Esophagus squamous epithelium (tissue), 5 donors: ENCODE data around the gene C9orf85. TPM values are rescaled to one million over a fixed set of nuclear protein-coding genes. Genes with fewer than 3 reads are reported as not detected.

ENCODE experiments used
- DNase-seq: peaks from one replicate; lab custom pipeline; 2025; lab: John Stamatoyannopoulos, UW
- H3K27ac ChIP-seq, 4 donors: fragments of 200-600 bp; sonication (generic); one replicate each; pipeline ENCODE4 v1.5.1; 2016 to 2019; ENCODE audit warnings: mild to moderate bottlenecking in 1 of 4
- H3K27me3 ChIP-seq, 4 donors: fragments of 200-600 bp; sonication (generic); 1 replicate in 3 of 4; 2 replicates in 1 of 4; pipeline versions ENCODE4 v1.5.1 to v1.6.0; 2017 to 2021; ENCODE audit warnings: antibody characterized with exemption in 1 of 4
- H3K36me3 ChIP-seq, 3 donors: fragments of 200-600 bp; sonication (generic); one replicate each; pipeline ENCODE4 v1.5.1; 2016 to 2019
- H3K4me1 ChIP-seq, 3 donors: fragments of 200-600 bp; sonication (generic); one replicate each; pipeline ENCODE4 v1.5.1; 2017 to 2019
- H3K4me3 ChIP-seq, 4 donors: fragments of 200-600 bp; sonication (generic); 1 replicate in 3 of 4; 2 replicates in 1 of 4; pipeline ENCODE4 v1.5.1; 2016 to 2019; ENCODE audit warnings: mild to moderate bottlenecking in 2 of 4, moderate library complexity in 1 of 4
- H3K9me3 ChIP-seq, 3 donors: fragments of 200-600 bp; sonication (generic); one replicate each; pipeline ENCODE4 v1.5.1; 2016 to 2019
- CTCF ChIP-seq, 6 experiments: fragments of 450-650 bp in 4 of 6; fragments of 200-600 bp in 2 of 6; sonication (generic) in 2 of 6; IDR thresholded peaks; one replicate each; pipeline ENCODE4 v1.5.1; 2016 to 2019; ENCODE audit warnings: antibody characterized with exemption in 6 of 6, mild to moderate bottlenecking in 4 of 6, moderate library complexity in 4 of 6
- POLR2A ChIP-seq, 4 donors: fragments of 450-650 bp; IDR thresholded peaks; one replicate each; pipeline ENCODE4 v1.6.1; 2017; ENCODE audit warnings: antibody characterized with exemption in 4 of 4, mild to moderate bottlenecking in 4 of 4, moderate library complexity in 3 of 4
- WGBS, 2 donors: methylation state at CpG; one replicate each; pipeline ENCODE4 v1.1.5; 2018; 5-methylcytosine and 5-hydroxymethylcytosine counted together
- intact Hi-C: fragments of 100-400 bp; cut with DNase I; formaldehyde crosslinking; loops from one replicate; pipeline ENCODE4 v1.15.0; 2022
- total RNA-seq, 4 donors: library from RNA; depleted of rRNA; stranded (reverse); fragments of >200 nt; gene quantifications; one replicate each; pipeline ENCODE4 v1.1.0, GENCODE V29; 2016
- donor health status: DM: yes; HTN: yes; CAD: no.

Gene C9orf85
- total RNA-seq, 4 donors from 2014 or later = 9.1 to 12.8 (median 10.4) TPM

GRCh38 chr9:71886015-71886414 is 25.4 kb upstream of the C9orf85 start:
- H3K9me3 ChIP-seq = peaks cover 0 to 27% (median 10%) of the 10 kb centered on the region in 3 donors
- H3K27ac ChIP-seq = no peak overlapping the region
- DNase-seq = no peak
- H3K4me1 ChIP-seq = peaks cover 0 to 14% (median 4%) of the 10 kb centered on the region in 3 donors
- intact Hi-C loops = no loop called here
- 82 to 100% methylated on average over 1 of the region's 1 CpG for WGBS, 2 donors
- no peak for TF ChIP-seq POLR2A (IDR thresholded peaks at IDR 0.05)
- TF ChIP-seq CTCF (IDR thresholded peaks at IDR 0.05) = no peak
- peaks cover 0 to 10% (median 0%) of the 10 kb centered on the region in 3 donors for H3K36me3 ChIP-seq
- H3K27me3 ChIP-seq = no peaks in the 10 kb centered on the region
- no peak overlapping the region for H3K4me3 ChIP-seq

DNA sequence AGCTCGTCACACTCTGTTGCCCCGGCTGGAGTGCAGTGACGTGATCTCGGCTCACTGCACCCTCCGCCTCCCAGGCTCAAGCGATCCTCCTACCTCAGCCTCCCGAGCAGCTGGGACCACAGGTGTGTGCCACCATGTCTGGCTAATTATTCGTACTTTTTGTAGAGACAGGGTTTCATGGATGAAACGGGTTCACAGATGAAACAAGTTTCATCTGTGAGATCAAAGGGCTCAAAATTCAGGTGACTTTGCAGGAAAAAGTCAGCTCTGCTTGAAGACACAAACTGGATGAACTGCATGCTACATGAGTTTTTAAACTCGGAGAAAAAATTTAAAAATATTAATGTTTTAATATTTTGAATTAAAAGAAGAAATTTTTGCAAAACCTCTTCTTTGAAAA is 24.9 kb upstream of the C9orf85 start:
- H3K27me3 ChIP-seq = no peaks in the 10 kb centered on the region
- no peak for DNase-seq
- TF ChIP-seq POLR2A (IDR thresholded peaks at IDR 0.05) (no peak), CTCF (IDR thresholded peaks at IDR 0.05) (no peak)
- no peak overlapping the region for H3K27ac ChIP-seq
- H3K4me3 ChIP-seq = no peak overlapping the region
- H3K9me3 ChIP-seq = peaks cover 0 to 26% (median 10%) of the 10 kb centered on the region in 3 donors
- 93 to 98% methylated on average over 10 of the region's 10 CpGs for WGBS, 2 donors
- intact Hi-C loops = no loop called here
- peaks cover 0 to 14% (median 4%) of the 10 kb centered on the region in 3 donors for H3K4me1 ChIP-seq
- H3K36me3 ChIP-seq = peaks cover 0 to 10% (median 0%) of the 10 kb centered on the region in 3 donors

GRCh38 chr9:71887362-71887761 is 24.1 kb upstream of the C9orf85 start:
- Histone ChIP-seq H3K4me1 (peaks cover 0 to 14% (median 4%) of the 10 kb centered on the region in 3 donors), H3K27ac (no peak overlapping the region), H3K4me3 (no peak overlapping the region), H3K36me3 (peaks cover 0 to 6% (median 0%) of the 10 kb centered on the region in 3 donors), H3K9me3 (peaks cover 0 to 18% (median 10%) of the 10 kb centered on the region in 3 donors), H3K27me3 (no peaks in the 10 kb centered on the region)
- DNase-seq = no peak
- 65 to 76% methylated on average over 1 of the region's 1 CpG for WGBS, 2 donors
- intact Hi-C loops = no loop called here
- TF ChIP-seq CTCF (IDR thresholded peaks at IDR 0.05) (no peak), POLR2A (IDR thresholded peaks at IDR 0.05) (no peak)

DNA sequence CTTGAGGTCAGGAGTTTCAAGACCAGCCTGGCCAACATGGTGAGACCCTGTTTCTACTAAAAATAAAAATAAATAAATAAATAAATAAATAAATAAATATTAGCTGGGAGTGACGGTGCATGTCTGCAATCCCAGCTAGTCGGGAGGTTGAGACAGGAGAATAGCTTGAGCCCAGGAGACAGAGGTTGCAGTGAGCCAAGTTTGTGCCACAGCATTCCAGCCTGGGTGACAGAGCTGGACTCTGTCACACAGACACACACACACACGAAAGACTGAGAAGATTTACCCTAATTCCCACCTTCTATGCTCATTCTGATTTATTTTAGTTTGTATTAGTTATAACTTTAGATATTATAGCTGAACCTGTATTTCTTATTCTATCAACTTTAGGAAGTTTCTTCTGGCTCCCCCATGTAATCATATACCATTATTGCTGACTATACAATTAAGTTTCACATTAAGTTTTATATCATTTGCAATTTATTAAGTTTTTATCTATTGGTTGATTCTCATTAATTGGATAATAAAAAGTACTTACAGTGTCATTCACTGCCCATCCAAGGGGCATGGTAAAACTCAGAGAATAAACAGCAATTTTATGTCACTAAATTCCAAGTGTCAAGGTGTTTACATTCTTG is 21.3 kb upstream of the C9orf85 start:
- Histone ChIP-seq H3K36me3 (no peaks in the 10 kb centered on the region), H3K27me3 (no peaks in the 10 kb centered on the region), H3K27ac (no peak overlapping the region), H3K4me3 (no peak overlapping the region), H3K9me3 (no peaks in the 10 kb centered on the region), H3K4me1 (peaks cover 0 to 31% (median 9%) of the 10 kb centered on the region in 3 donors)
- intact Hi-C loops = no loop called here
- DNase-seq = no peak
- WGBS, 2 donors = 85 to 96% methylated on average over 3 of the region's 3 CpGs
- TF ChIP-seq POLR2A (IDR thresholded peaks at IDR 0.05) (no peak), CTCF (IDR thresholded peaks at IDR 0.05) (no peak)

- Histone ChIP-seq H3K27me3 (no peaks in the 10 kb centered on the region), H3K9me3 (no peaks in the 10 kb centered on the region), H3K27ac (no peak overlapping the region), H3K4me1 (peaks cover 0 to 40% (median 13%) of the 10 kb centered on the region in 3 donors), H3K36me3 (no peaks in the 10 kb centered on the region), H3K4me3 (no peak overlapping the region)
- DNase-seq = no peak
- WGBS, 2 donors = 80 to 97% methylated on average over 4 of the region's 4 CpGs
- intact Hi-C loops = no loop called here
- no peak for TF ChIP-seq POLR2A (IDR thresholded peaks at IDR 0.05)
- no peak for TF ChIP-seq CTCF (IDR thresholded peaks at IDR 0.05)
These were observed 19.8 kb upstream of the C9orf85 start for GRCh38 chr9:71891557-71892189.
